GM23338 (cell line): ENCODE data around the gene DDX5.

ENCODE experiments used
- CREB1 ChIP-seq: fragments of 250-450 bp; sonication (Bioruptor Pico); IDR thresholded peaks from 2 replicates; pipeline ENCODE4 v1.5.0; 2020; ENCODE audit warnings: low read depth, mild to moderate bottlenecking, moderate library complexity
- CTCF ChIP-seq, 2 experiments: fragments of 200-600 bp in 1 of 2; sonication (generic) in 1 of 2; conservative IDR thresholded peaks; 2 replicates each; pipeline versions ENCODE4 v1.5.1 to v1.6.1; 2016 to 2017; ENCODE audit warnings: antibody characterized with exemption in 2 of 2, low read depth in 2 of 2, mild to moderate bottlenecking in 2 of 2, moderate library complexity in 1 of 2
- ETS1 ChIP-seq: IDR thresholded peaks from 2 replicates; pipeline ENCODE4 v1.6.1; 2016; ENCODE audit warnings: antibody characterized with exemption
- EZH2 ChIP-seq: fragments of 200-600 bp; sonication (generic); IDR thresholded peaks from one replicate; pipeline ENCODE4 v1.8.0; 2017; ENCODE audit warnings: antibody characterized with exemption, mild to moderate bottlenecking, low read depth; ENCODE audit not compliant: unreplicated experiment
- EZH2phosphoT487 ChIP-seq: fragments of 200-600 bp; sonication (generic); IDR thresholded peaks from one replicate; pipeline ENCODE4 v1.8.1; 2018; ENCODE audit warnings: antibody characterized with exemption; ENCODE audit not compliant: unreplicated experiment
- POLR2AphosphoS5 ChIP-seq: IDR thresholded peaks from 2 replicates; pipeline ENCODE4 v1.6.1; 2016; ENCODE audit warnings: antibody characterized with exemption, low read depth
- REST ChIP-seq: IDR thresholded peaks from one replicate; pipeline ENCODE4 v1.6.1; 2018; ENCODE audit warnings: antibody characterized with exemption; ENCODE audit not compliant: unreplicated experiment

GRCh38 chr17:64461788-64462187 is 44.3 kb downstream of the DDX5 start:
- no peak for TF ChIP-seq POLR2AphosphoS5
- no peak for TF ChIP-seq CTCF (conservative IDR thresholded peaks at IDR 0.05; ENCODE audit: low read depth in 2 of 2)
- no peak for TF ChIP-seq EZH2phosphoT487
- no peak for TF ChIP-seq REST
- no peak for TF ChIP-seq EZH2
- no peak for TF ChIP-seq ETS1
- no peak for TF ChIP-seq CREB1 (CRISPR knock-in tag)
